Stimulated activated memory B cell treated with anti-CD40 and anti-IgM and Interleukin-4, amounts not matched to agents 10 μg/mL and 1 μg/mL and 100 μg/mL, for 72 hours (primary cell): ENCODE measurements around the gene ZNF169.
"Not testable (repeated sequence)": the region's sequence is repeated elsewhere in the genome, so short reads cannot be mapped to it uniquely, and the experiment has no call there.

Experiments
- ATAC-seq: fragments of 150-1000 bp; cut with Tn5 transposase; 2 replicates; pipeline ENCODE4 v1.10.0; 2021
- H3K27ac Mint-ChIP-seq: one replicate; pipeline ENCODE4 v1.8.0; 2022; ENCODE audit warnings: mild to moderate bottlenecking, mixed read lengths
- H3K27me3 Mint-ChIP-seq: one replicate; pipeline ENCODE4 v1.8.0; 2022; ENCODE audit warnings: mixed read lengths
- H3K36me3 Mint-ChIP-seq: one replicate; pipeline ENCODE4 v1.8.0; 2022; ENCODE audit warnings: mixed read lengths
- H3K4me1 Mint-ChIP-seq: one replicate; pipeline ENCODE4 v1.8.0; 2022; ENCODE audit warnings: mixed read lengths
- H3K4me3 Mint-ChIP-seq: one replicate; pipeline ENCODE4 v1.8.0; 2022; ENCODE audit warnings: mild to moderate bottlenecking, moderate library complexity, mixed read lengths
- H3K9me3 Mint-ChIP-seq: one replicate; pipeline ENCODE4 v1.8.0; 2022; ENCODE audit warnings: mixed read lengths

ZNF169 gene

DNA sequence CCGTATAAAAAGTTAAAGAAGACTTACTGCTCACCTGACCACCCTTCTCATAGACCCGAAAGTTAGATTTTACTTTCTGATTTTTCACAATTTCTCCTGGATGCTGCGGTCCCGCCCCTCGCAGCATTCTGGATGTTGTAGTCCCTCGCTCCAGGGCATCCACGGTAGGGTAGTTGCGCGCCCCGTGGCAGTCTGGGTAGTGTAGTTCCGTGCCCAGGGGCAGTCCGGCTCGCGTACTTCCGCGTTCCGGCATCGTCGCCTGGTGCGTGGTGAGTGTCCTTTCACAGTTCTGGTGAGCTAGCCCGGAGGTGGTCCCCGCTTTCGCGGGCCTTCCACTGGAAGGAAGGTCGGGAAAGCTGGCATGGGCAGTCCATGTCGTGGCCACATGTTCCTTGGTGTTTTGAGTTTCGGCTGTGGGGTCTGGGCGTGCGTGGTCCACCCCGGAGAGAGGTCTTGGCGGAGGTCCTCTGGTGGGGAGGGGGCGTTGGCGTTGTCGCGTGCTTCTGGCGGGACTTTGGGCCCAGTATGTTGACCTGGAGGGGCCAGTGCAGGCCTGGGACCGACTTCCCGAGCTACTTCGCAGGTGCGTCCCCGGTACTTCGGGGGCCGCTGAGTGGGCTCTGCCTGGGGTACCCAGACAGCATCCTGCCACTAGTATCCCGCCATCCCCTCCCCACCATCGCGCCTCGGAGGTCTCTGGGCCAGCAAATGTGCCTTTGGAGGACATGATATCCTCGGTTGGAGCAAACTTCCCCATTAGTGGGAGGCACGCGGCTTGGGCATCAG lies at the start of gene ZNF169:
Gene ZNF169, plus strand, starts transcription at position 222 of the 786 bp plus-strand sequence. CDS start 19,515 bp downstream, outside the sequence.
- Mint-ChIP-seq H3K27me3 (peaks cover 15% of the 10 kb centered on the region), H3K27ac (peak within 1 kb of the TSS; percentile 97), H3K9me3 (no peaks in the 10 kb centered on the region), H3K4me3 (peak within 1 kb of the TSS; percentile 99), H3K4me1 (peaks cover 48% of the 10 kb centered on the region), H3K36me3 (peaks cover 14% of the 10 kb centered on the region)
- peak; percentile 100 for ATAC-seq

DNA sequence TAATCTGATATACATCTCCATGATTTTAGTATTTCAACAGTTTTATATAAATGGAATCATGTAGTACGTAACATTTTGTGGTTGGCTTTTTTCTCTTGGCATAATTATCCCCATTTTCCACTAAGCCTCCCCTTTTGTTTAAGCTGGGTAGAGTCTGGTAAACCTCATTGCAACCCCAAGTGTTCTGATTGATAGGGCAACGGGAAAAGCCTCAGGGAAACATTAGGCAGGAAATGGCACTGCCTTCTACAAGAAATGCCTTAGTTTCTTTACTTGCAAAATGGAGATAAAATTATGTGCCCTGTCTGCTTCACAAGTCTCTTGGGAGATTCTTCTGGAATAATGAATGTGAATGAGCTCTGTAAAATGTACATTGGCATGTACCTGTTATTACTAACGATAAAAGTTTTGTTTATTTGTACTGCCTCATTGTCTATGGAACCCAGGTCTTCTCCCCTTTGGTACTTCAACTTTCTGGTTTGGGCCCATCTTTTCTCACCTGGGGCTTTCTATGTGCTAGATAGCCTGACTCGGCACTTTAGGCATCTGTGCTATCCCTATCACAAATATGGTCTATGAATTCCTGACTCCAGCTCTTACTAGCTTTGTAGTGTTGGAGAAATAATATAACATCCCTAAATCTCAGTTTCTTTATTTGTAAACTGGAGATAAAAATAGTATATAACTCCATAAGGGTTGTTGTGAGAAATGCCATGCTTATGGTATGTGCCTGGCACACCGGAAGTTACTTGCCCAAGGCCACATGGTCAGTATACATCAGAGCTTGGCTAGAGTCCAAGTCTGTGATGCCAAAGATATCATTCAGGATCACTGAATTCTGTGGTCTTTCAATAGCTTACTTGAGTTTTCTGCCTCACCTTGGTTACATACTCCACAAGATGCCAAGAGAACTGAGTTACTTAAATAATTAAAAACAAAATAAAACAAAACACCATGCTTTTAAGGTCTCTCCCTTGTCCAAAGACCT lies 48.2 kb upstream of the ZNF169 start:
- Mint-ChIP-seq H3K27ac (no peak overlapping the region), H3K36me3 (no peaks in the 10 kb centered on the region), H3K27me3 (peaks cover 8% of the 10 kb centered on the region), H3K9me3 (no peaks in the 10 kb centered on the region), H3K4me1 (peaks cover 6% of the 10 kb centered on the region), H3K4me3 (no peak overlapping the region)
- ATAC-seq: no peak

DNA sequence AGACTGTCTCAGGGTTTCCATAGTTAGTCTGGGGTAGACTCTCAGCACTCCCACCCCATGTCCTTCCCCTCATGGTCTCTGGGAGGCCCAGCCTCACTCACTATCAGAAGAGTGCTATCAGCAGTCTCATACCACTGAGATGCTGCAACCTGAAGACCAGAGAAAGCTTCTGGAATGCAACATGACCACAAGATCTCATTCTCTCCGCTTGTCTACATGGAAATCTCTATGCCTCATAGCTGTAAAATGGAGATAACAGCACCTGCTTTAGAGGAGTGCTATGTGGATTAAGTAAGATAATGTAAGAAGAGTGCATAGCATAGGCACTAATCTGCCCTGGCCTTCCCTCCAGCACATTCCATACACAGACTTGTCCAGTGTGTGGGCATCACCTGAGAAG lies 47.0 kb upstream of the ZNF169 start:
- Mint-ChIP-seq H3K36me3 (no peaks in the 10 kb centered on the region), H3K9me3 (no peaks in the 10 kb centered on the region), H3K4me3 (no peak overlapping the region), H3K4me1 (peaks cover 6% of the 10 kb centered on the region), H3K27ac (no peak overlapping the region), H3K27me3 (peaks cover 8% of the 10 kb centered on the region)
- ATAC-seq: no peak

DNA sequence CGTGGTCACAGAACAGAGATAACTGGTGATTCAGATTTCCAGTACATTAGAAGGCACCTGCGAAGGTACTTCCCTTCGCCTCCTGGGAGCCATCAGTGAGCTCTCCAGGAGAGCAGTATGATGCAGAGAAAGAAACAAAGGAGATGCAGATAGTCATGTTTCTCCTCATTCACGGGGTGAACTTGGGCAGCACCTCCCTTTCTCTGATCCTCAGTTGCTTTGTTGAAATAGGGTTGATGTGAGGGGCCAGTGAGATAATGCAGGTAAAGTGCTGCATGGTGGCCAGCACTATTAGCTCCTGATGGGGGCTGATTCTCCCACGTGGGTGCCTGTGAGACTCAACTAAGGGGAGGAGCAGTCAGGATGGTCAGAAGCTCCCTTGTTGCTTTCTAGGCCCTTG lies 46.6 kb upstream of the ZNF169 start:
- H3K27me3 Mint-ChIP-seq: peaks cover 8% of the 10 kb centered on the region
- no peak overlapping the region for H3K27ac Mint-ChIP-seq
- no peak for ATAC-seq
- H3K9me3 Mint-ChIP-seq: no peaks in the 10 kb centered on the region
- H3K4me1 Mint-ChIP-seq: peaks cover 6% of the 10 kb centered on the region
- H3K36me3 Mint-ChIP-seq: no peaks in the 10 kb centered on the region
- H3K4me3 Mint-ChIP-seq: no peak overlapping the region

DNA sequence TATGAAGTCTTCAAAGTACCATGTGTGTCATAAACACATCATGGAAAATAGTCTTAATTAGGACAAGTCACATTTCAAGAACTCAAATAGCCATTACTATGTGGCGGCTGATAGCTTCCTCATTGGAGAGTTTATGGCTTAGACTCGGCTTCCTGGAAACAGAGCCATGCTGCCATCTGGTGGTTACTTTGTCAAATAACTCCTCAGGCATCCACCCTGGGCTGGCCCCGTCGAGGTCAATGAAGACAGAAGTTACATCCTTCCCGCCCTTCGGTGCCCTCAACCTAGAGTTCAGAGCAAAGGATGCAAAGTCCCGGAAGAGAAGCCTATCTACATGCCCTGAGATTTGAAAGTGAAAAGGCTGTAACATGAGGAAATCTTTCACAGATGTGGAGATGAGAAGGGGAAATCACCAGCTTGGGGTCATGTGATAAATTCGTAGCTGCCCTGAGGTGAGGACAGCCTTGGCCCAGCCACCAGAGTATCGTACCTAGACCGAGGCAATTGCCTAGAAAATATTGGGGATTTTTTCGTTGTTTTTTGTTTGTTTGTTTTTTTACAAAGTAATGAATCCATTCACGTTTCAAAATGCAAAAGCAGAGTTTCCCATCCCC lies 45.5 kb upstream of the ZNF169 start:
- Mint-ChIP-seq H3K4me3 (peak overlapping the region; percentile 48), H3K27ac (peak overlapping the region; percentile 35), H3K27me3 (peaks cover 8% of the 10 kb centered on the region)

DNA sequence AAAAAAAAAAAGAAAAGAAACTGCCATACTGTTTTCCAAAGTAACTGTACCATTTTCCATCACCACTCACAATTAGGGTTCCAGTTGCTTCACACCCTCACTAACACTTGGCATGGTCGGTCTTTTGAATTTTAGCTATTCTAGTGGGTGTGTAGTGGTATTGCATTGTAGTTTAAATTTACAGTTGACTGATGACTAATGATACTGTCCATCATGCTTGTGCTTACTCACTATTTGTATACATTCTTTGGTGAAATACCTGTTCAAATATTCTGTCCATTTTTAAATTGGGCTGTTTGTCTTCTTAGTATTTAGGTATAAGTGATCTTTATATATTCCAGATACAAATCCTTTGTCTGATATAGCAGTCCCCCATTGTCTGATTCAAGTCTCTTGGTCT lies 36.2 kb upstream of the ZNF169 start:
- Mint-ChIP-seq H3K9me3 (peaks cover 3% of the 10 kb centered on the region), H3K36me3 (no peaks in the 10 kb centered on the region), H3K27ac (no peak overlapping the region), H3K4me1 (no peaks in the 10 kb centered on the region), H3K4me3 (no peak overlapping the region), H3K27me3 (peaks cover 14% of the 10 kb centered on the region)
- ATAC-seq: no peak

More for the DNA sequence above, 45.5 kb upstream of the ZNF169 start:
- H3K9me3 Mint-ChIP-seq: no peaks in the 10 kb centered on the region
- peaks cover 6% of the 10 kb centered on the region for H3K4me1 Mint-ChIP-seq
- peak; percentile 94 for ATAC-seq
- H3K36me3 Mint-ChIP-seq: no peaks in the 10 kb centered on the region

DNA sequence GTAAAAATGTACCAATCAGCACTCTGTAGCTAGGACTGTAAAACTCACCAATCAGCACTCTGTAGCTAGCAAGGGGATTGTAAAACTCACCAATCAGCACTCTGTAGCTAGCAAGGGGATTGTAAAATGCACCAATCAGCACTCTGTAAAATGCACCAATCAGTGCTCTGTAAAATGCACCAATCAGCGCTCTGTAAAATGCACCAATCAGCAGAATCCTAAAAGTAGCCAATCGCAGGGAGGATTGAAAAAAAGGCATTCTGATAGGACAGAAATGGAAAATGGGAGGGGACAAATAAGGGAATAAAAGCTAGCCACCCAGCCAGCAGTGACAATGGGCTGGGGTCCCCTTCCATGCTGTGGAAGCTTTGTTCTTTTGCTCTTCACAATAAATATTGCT lies 33.7 kb upstream of the ZNF169 start:
- H3K27ac Mint-ChIP-seq, H3K4me3 Mint-ChIP-seq, ATAC-seq, H3K9me3 Mint-ChIP-seq, H3K4me1 Mint-ChIP-seq, H3K36me3 Mint-ChIP-seq: not testable (repeated sequence)
- peaks cover 26% of the 10 kb centered on the region for H3K27me3 Mint-ChIP-seq

DNA sequence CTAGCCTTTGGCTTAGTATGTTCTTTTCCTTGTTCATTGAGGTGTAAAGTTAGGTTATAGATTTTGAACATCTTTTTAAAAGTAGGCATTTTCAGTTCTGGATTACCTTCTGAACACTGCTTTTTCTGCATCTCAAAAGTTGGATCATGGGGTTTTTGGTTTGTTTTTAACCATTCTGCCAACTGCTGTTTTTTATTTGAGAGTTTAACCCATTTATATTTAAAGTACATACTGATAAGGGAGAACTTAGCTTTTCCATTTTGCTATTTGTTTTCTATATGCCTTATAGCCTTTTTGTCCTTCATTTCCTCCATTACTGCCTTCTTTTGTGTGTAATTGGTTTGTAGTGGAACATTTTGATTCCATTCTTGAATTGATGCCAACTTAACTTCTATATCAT lies 30.5 kb upstream of the ZNF169 start:
- Mint-ChIP-seq H3K4me3 (no peak overlapping the region), H3K27ac (no peak overlapping the region), H3K4me1 (no peaks in the 10 kb centered on the region), H3K27me3 (peaks cover 47% of the 10 kb centered on the region), H3K36me3 (peaks cover 7% of the 10 kb centered on the region), H3K9me3 (peaks cover 9% of the 10 kb centered on the region)
- no peak for ATAC-seq

DNA sequence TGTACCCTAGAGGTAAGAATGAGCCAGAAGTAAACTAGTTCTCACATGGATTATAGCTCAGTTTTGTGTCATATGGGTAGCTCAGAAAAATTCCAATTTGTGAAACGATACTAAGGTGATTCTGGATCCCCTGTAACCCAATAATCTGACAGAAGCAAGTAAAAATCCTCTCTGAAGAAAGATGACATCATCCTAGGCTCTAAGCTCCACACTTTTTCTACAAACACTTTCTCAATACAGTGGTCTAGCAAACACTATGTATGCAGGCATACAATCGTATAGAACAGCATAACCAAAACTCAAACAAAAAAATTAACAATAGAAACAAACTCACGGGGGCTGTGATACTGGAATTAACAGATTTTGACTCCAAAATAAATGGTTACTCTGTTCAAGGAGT lies 26.7 kb upstream of the ZNF169 start:
- Mint-ChIP-seq H3K4me3 (no peak overlapping the region), H3K36me3 (peaks cover 7% of the 10 kb centered on the region), H3K9me3 (peaks cover 7% of the 10 kb centered on the region), H3K4me1 (no peaks in the 10 kb centered on the region), H3K27ac (no peak overlapping the region), H3K27me3 (peaks cover 47% of the 10 kb centered on the region)
- ATAC-seq: no peak

DNA sequence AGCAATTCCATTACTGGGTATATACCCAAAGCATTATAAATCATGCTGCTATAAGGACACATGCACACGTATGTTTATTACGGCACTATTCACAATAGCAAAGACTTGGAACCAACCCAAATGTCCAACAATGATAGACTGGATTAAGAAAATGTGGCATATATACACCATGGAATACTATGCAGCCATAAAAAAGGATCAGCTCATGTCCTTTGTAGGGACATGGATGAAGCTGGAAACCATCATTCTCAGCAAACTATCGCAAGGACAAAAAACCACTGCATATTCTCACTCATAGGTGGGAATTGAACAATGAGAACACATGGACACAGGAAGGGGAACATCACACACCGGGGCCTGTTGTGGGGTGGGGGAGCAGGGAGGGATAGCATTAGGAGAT lies 18.0 kb upstream of the ZNF169 start:
- not testable (repeated sequence) for H3K9me3 Mint-ChIP-seq, H3K4me1 Mint-ChIP-seq, H3K36me3 Mint-ChIP-seq, ATAC-seq, H3K27ac Mint-ChIP-seq, H3K4me3 Mint-ChIP-seq
- peaks cover 13% of the 10 kb centered on the region for H3K27me3 Mint-ChIP-seq

DNA sequence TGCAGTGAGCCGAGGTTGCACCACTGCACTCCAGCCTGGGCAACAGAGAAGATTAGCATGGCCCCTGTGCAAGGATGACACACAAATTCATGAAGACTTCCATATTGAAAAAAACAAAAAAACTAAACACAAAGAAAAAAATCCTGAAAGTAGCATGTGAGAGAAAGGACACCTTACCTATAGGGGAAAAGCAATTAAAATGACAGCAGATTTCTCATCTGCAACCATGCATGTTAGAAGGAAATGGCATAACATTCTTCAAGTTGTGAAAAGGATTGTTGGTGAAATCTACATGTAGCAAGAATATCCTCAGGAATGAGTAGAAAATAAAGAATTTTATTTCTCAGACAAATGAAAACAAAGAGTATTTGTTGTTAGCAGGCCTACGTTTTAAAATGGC lies 13.4 kb upstream of the ZNF169 start:
- Mint-ChIP-seq H3K27ac (no peak overlapping the region), H3K27me3 (peaks cover 13% of the 10 kb centered on the region), H3K4me3 (no peak overlapping the region), H3K9me3 (peaks cover 2% of the 10 kb centered on the region), H3K36me3 (no peaks in the 10 kb centered on the region), H3K4me1 (no peaks in the 10 kb centered on the region)
- no peak for ATAC-seq

DNA sequence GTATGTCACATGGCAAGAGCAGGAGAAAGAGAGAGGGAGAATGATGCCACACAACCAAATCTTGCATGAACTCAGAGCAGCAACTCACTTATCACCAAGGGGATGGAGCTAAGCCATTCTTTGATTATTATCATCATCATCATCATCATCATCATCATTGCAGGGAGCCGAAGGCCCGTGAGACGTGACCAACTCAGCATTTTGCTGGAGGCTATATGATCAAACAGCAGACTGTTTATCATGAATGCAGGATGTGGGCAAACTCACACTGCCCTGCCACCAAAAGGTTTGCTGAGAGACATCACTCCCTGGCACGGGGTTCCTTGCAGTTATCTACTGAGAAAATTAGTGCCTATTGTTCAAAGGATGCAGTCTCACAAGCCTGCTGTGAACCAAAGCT lies 8.6 kb upstream of the ZNF169 start:
- Mint-ChIP-seq H3K27ac (no peak overlapping the region), H3K27me3 (no peaks in the 10 kb centered on the region), H3K36me3 (no peaks in the 10 kb centered on the region), H3K4me3 (no peak overlapping the region), H3K4me1 (no peaks in the 10 kb centered on the region), H3K9me3 (no peaks in the 10 kb centered on the region)
- ATAC-seq: no peak

DNA sequence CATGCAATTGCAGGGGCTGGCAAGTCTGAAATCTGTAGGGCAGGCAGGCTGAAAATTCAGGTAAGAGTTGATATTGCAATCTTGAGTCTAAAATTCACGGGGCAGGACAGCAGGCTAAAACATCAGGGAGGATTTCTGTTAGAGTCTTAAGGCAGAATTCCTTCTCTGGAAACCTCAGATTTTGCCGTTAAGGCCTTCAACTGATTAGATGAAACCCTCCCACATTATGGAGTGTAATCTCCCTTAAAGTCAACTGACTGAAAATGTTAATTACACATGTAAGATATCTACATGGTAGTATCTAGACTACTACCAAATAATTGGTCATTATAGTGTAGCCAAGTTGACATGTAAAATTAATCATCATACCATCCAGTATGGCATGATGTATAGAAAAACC lies 3.1 kb upstream of the ZNF169 start:
- Mint-ChIP-seq H3K4me1 (peaks cover 19% of the 10 kb centered on the region), H3K27ac (no peak overlapping the region), H3K4me3 (no peak overlapping the region), H3K9me3 (no peaks in the 10 kb centered on the region), H3K36me3 (no peaks in the 10 kb centered on the region), H3K27me3 (peaks cover 15% of the 10 kb centered on the region)
- ATAC-seq: no peak

DNA sequence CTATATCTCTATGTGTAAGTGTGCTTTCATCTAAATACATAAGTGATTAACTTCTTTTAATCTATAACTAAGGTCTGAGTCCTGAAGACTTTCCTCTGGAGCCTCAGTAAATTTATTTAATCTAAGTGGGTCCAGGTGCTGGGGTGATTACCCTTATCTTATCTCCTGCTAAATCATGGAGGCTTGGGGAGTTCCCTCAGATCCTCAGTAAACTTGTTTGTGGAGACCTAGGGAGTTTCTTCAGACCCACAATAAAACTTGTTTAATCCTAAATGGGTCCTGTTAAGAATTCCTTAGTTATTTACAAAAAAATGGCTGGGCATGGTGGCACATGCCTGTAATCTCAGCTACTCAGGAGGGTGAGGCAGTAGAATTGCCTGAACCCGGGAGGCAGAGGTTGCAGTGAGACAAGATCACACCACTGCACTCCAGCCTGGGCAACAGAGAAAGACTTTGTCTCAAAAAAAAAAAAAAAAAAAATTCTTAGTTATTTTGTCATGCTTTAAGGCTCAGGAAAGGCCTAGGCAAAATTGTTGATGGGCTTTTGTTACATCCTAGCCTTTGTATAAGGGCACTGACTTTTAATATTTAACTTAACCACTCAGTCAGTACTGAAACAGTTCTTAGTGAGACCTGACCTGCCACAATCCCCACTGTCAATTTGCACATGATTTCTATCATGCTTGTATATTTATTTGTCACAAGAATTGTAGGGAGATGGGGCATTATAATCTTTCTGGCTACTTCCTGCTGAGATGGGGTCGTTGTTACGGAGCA lies 6.7 kb downstream of the ZNF169 start:
- not testable (repeated sequence) for H3K27ac Mint-ChIP-seq, H3K9me3 Mint-ChIP-seq, H3K27me3 Mint-ChIP-seq, ATAC-seq, H3K4me3 Mint-ChIP-seq
- Mint-ChIP-seq H3K4me1 (peaks cover 36% of the 10 kb centered on the region), H3K36me3 (peaks cover 40% of the 10 kb centered on the region)

DNA sequence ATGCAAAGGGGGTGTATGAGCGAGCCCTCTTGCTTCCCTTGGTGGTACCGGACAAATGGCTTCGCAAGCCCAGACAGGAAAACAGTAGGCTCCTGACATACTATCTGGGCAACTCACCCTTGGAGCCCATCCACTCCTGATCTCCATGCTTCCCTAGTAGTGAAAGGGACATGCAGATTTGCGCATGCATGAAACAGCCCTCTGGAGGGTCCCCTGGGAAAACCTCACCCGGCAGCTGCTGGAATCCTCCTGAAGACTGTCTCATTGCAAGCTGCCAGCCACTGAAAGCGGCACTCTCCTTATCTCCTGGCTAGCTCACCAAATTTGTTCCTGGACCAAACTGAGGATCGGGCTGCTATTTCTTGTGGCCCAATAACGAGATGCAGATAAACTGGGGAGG lies 10.2 kb downstream of the ZNF169 start:
- peaks cover 42% of the 10 kb centered on the region for H3K36me3 Mint-ChIP-seq

More for the DNA sequence above, 10.2 kb downstream of the ZNF169 start:
- peaks cover 18% of the 10 kb centered on the region for H3K4me1 Mint-ChIP-seq
- peaks cover 3% of the 10 kb centered on the region for H3K9me3 Mint-ChIP-seq
- H3K27me3 Mint-ChIP-seq: no peaks in the 10 kb centered on the region
- H3K4me3 Mint-ChIP-seq: no peak overlapping the region
- no peak overlapping the region for H3K27ac Mint-ChIP-seq
- ATAC-seq: no peak
